Measurements from ENCODE around the gene MYLK2.
A peak's percentile ranks its signal among the peaks of the same experiment; 100 is the strongest.
"Not testable (repeated sequence)": the region's sequence is repeated elsewhere in the genome, so short reads cannot be mapped to it uniquely, and the experiment has no call there.

MYLK2 gene

DNA sequence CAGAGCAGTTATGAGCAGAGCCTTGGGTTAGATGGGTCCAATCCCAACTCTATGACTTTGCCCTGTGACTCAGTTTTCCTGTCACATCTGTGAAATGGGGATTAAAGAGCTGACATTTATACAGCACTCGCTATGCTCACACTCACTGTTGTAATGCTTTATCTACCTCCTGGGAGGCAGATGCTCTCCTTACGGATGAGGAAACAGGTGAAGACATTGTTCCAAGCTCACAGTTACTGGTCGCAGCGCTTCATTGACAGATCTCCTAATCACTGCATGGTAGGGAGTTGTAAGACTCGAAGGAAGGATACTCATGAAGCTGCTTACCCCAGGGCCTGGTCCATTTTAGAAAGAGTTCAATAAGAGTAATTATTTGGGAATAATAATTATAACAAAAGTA is 2.9 kb upstream of the MYLK2 start:
- DNase-seq, result no peak

- no peak for DNase-seq
Measured at GRCh38 chr20:31817461-31817860, 1.7 kb upstream of the MYLK2 start.

DNA sequence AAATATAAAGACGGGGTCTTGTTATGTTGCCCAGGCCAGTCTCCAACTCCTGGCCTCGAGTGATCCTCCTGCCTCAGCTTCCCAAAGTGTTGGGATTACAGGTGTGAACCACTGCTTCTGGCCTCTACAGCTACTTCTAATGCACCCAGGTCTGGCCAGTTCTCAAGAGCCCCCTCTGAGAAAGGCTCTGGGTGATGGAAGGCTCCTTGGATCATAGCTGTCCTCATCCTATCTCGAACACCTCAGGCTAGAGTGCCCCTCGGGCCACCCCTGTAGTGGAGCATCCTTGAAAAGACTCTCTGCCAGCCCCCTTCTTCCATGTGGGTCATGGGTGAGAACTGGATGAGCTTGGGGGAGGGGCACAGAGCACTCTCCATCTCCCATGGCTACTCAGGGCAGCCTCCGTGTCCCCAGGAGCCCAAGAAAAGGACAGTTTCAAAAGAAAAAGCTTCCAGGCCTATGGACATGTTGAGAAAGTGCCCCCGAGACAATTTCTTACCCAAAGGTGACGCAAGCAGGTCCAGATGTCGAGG is 714 bp upstream of the MYLK2 start:
- DNase-seq, result no peak

DNA sequence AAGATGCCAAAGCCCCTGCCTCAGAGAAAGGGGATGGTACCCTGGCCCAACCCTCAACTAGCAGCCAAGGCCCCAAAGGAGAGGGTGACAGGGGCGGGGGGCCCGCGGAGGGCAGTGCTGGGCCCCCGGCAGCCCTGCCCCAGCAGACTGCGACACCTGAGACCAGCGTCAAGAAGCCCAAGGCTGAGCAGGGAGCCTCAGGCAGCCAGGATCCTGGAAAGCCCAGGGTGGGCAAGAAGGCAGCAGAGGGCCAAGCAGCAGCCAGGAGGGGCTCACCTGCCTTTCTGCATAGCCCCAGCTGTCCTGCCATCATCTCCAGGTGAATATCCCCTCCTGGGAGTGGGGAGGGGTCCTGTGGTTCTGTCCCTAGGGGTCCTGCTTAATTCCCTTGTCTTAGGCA is 1.1 kb downstream of the MYLK2 start:
- DNase-seq, result no peak

- DNase-seq, result no peak
Measured at GRCh38 chr20:31821427-31821826, 2.3 kb downstream of the MYLK2 start.

GRCh38 chr20:31822421-31823330 is 3.5 kb downstream of the MYLK2 start:
- DNase-seq, result peak; percentile 46 to 73 (median 64)

GRCh38 chr20:31823360-31824124 is 4.4 kb downstream of the MYLK2 start:
- DNase-seq, result no peak

GRCh38 chr20:31824125-31824485 is 4.9 kb downstream of the MYLK2 start:
- no peak for DNase-seq

- no peak for DNase-seq
Measured at GRCh38 chr20:31824554-31825313, 5.6 kb downstream of the MYLK2 start.

GRCh38 chr20:31826074-31826473 is 6.9 kb downstream of the MYLK2 start:
- DNase-seq, result no peak

- no peak for DNase-seq
Measured at GRCh38 chr20:31827059-31827458, 7.9 kb downstream of the MYLK2 start.

- DNase-seq, result not testable (repeated sequence)
Measured at GRCh38 chr20:31828016-31828415, 8.9 kb downstream of the MYLK2 start.

- no peak for DNase-seq
Measured at GRCh38 chr20:31829731-31830130, 10.6 kb downstream of the MYLK2 start.

- DNase-seq, result no peak
Measured at GRCh38 chr20:31830406-31830981, 11.3 kb downstream of the MYLK2 start.

DNA sequence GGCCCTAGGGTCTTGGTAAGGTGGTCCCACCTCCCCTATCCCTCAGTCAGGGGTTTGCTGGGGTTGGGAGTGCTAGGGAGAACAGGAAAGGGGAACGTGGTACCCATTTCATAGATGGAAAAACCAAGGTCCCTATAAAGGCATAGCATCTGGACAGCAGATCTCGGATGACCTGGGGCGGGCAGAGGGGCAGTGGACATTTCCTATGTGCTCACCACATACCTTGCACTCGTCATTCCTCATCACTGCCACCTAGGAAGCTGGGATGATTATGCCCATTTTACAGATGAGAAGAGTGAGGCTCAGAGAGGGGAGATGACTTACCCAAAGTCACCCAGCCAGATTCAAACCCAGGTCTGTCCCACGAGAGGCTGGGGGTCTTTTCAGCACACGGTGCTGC is 12.1 kb downstream of the MYLK2 start:
- no peak for DNase-seq

- DNase-seq, result no peak
Measured at GRCh38 chr20:31831771-31832306, 12.7 kb downstream of the MYLK2 start.

GRCh38 chr20:31833130-31833930 is 14.2 kb downstream of the MYLK2 start:
- peak; percentile 30 to 46 (median 31) for DNase-seq

- DNase-seq, result no peak
Measured at GRCh38 chr20:31833931-31834521, 14.9 kb downstream of the MYLK2 start.

GRCh38 chr20:31835554-31835953 is 16.4 kb downstream of the MYLK2 start:
- no peak for DNase-seq

DNA sequence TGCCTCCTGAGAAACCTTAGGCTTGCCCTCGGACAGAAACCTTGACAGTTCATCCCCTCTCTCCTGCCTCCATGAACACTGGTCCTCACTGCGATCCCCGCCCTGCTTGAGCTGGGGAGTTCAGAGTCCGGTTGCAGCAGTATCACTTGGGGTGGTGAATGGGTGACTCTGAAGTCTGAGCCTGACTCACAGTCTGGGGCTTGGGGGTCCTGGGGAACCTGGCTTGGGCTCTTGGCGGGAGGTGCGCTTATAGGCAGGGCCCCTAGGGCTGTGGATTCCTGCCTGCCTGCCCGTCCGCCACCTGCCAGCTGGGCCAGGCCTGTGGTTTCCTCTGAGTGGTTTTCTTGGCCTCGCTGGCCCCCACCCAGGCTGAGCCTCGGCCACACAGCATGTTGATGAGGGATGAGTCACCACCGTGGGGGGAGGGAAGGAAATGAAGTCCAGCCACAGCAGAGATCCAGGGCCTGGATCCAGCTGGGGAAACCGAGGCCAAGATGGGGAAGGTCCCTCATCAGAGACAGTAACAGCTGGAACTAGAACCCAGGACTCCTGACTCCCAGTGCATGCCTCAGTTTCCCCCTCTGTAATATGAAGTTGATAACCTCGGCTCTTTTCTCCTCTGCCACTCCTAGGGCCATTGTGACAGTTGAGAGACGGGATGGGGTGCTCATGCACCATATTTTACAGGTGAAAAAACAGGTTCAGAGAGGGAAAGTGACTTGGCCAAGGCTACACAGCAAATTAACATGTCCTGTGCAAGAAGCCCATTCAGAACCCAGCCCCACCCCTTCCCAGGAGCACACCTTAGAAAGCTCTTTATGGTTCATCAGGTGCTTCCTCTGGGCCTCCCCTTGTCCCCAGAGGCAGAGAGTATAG is 17.1 kb downstream of the MYLK2 start:
- peak in 1 of 5 donors; percentile 49 for DNase-seq
